ENCODE results near the gene ZBP1.
A peak's percentile ranks its signal among the peaks of the same experiment; 100 is the strongest.

ZBP1 gene

GRCh38 chr20:57620274-57620990 is at the start of gene ZBP1:
TSS of gene ZBP1 (minus strand) at chr20:57620426. CDS start at chr20:57620295, 131 bp downstream.
- DNase-seq, result peak; percentile 31 to 41

- DNase-seq, result no peak
Observed at GRCh38 chr20:57669632-57670031, 49.4 kb upstream of the ZBP1 start.

- DNase-seq, result no peak
Observed at GRCh38 chr20:57667924-57668782, 47.9 kb upstream of the ZBP1 start.

GRCh38 chr20:57667388-57667787 is 47.2 kb upstream of the ZBP1 start:
- DNase-seq, result no peak

- DNase-seq, result no peak
Observed at GRCh38 chr20:57666834-57667157, 46.6 kb upstream of the ZBP1 start.

GRCh38 chr20:57666106-57666833 is 46.0 kb upstream of the ZBP1 start:
- no peak for DNase-seq

GRCh38 chr20:57665589-57665971 is 45.4 kb upstream of the ZBP1 start:
- no peak for DNase-seq

- no peak for DNase-seq
Observed at GRCh38 chr20:57664924-57665588, 44.8 kb upstream of the ZBP1 start.

GRCh38 chr20:57664476-57664875 is 44.2 kb upstream of the ZBP1 start:
- DNase-seq, result no peak

- DNase-seq, result no peak
Observed at GRCh38 chr20:57663681-57664451, 43.6 kb upstream of the ZBP1 start.

GRCh38 chr20:57663241-57663640 is 43.0 kb upstream of the ZBP1 start:
- DNase-seq, result no peak

- DNase-seq, result no peak
Observed at GRCh38 chr20:57662456-57663240, 42.4 kb upstream of the ZBP1 start.

- no peak for DNase-seq
Observed at GRCh38 chr20:57661746-57662455, 41.7 kb upstream of the ZBP1 start.

GRCh38 chr20:57660922-57661745 is 40.9 kb upstream of the ZBP1 start:
- no peak for DNase-seq

- DNase-seq, result no peak
Observed at GRCh38 chr20:57660181-57660921, 40.1 kb upstream of the ZBP1 start.

- no peak for DNase-seq
Observed at GRCh38 chr20:57659517-57660180, 39.4 kb upstream of the ZBP1 start.

- no peak for DNase-seq
Observed at GRCh38 chr20:57658833-57659516, 38.7 kb upstream of the ZBP1 start.

- no peak for DNase-seq
Observed at GRCh38 chr20:57658447-57658832, 38.2 kb upstream of the ZBP1 start.
